WTC11 (cell line): ENCODE results near the gene PNMA8B. TPM values are rescaled to one million over a fixed set of nuclear protein-coding genes. Genes with fewer than 3 reads are reported as not detected.

Experiments used
- ATAC-seq: fragments of 200-7000 bp; cut with Tn5 transposase; 2 replicates; pipeline ENCODE4 v1.10.0; 2021; ENCODE audit warnings: mild to moderate bottlenecking, moderate library complexity
- CTCF ChIA-PET: fragments of 300-600 bp; sonication (Branson Sonifier 250); formaldehyde crosslinking; loops from one replicate; lab custom pipeline; 2021; ENCODE audit warnings: antibody characterized with exemption; lab: Charles Lee
- POLR2A ChIA-PET: fragments of 350-600 bp; sonication (Branson Sonifier 250); formaldehyde crosslinking; loops from one replicate; lab custom pipeline; 2021; ENCODE audit warnings: antibody characterized with exemption; lab: Charles Lee
- DNase-seq: peaks from one replicate; pipeline ENCODE4 v3.0.0; 2021; ENCODE audit warnings: low spot score
- H3K27ac Mint-ChIP-seq: 2 replicates; pipeline ENCODE4 v1.8.0; 2021; ENCODE audit warnings: mixed read lengths
- H3K27me3 Mint-ChIP-seq: 2 replicates; pipeline ENCODE4 v1.8.0; 2021; ENCODE audit warnings: low read depth, mild to moderate bottlenecking, moderate library complexity, mixed read lengths
- H3K36me3 Mint-ChIP-seq: 2 replicates; pipeline ENCODE4 v1.8.0; 2021; ENCODE audit warnings: mixed read lengths
- H3K4me1 Mint-ChIP-seq: 2 replicates; pipeline ENCODE4 v1.8.0; 2022; ENCODE audit warnings: mixed read lengths
- H3K4me3 Mint-ChIP-seq: 2 replicates; pipeline ENCODE4 v1.8.0; 2021; ENCODE audit warnings: mild to moderate bottlenecking, moderate library complexity, mixed read lengths
- H3K9me3 Mint-ChIP-seq: 2 replicates; pipeline ENCODE4 v1.8.0; 2021; ENCODE audit warnings: mixed read lengths
- AR ChIP-seq: fragments of 250-450 bp; sonication (Bioruptor Pico); IDR thresholded peaks from 2 replicates; pipeline ENCODE4 v1.9.0; 2021; ENCODE audit warnings: mild to moderate bottlenecking
- CBFB ChIP-seq: sonication (generic); formaldehyde crosslinking; IDR thresholded peaks from 2 replicates; pipeline ENCODE4 v1.8.1; 2022; ENCODE audit warnings: mild to moderate bottlenecking, low read depth, missing genetic modification reagents
- CREB1 ChIP-seq: sonication (generic); formaldehyde crosslinking; IDR thresholded peaks from 2 replicates; pipeline ENCODE4 v1.8.0; 2023; ENCODE audit warnings: mild to moderate bottlenecking, missing genetic modification reagents
- E2F1 ChIP-seq: sonication (generic); formaldehyde crosslinking; IDR thresholded peaks from 2 replicates; pipeline ENCODE4 v1.8.0; 2022; ENCODE audit warnings: mild to moderate bottlenecking, missing genetic modification reagents
- ELF4 ChIP-seq: sonication (generic); formaldehyde crosslinking; IDR thresholded peaks from 2 replicates; pipeline ENCODE4 v1.8.1; 2022; ENCODE audit warnings: low read depth, mild to moderate bottlenecking, moderate library complexity, missing genetic modification reagents
- ESRRA ChIP-seq: sonication (generic); formaldehyde crosslinking; IDR thresholded peaks from 2 replicates; pipeline ENCODE4 v1.8.1; 2022; ENCODE audit warnings: mild to moderate bottlenecking, missing genetic modification reagents, borderline replicate concordance
- FOXJ3 ChIP-seq: sonication (generic); formaldehyde crosslinking; IDR thresholded peaks from 2 replicates; pipeline ENCODE4 v1.9.0; 2021; ENCODE audit warnings: missing genetic modification reagents, mild to moderate bottlenecking, borderline replicate concordance
- FOXP1 ChIP-seq: sonication (generic); formaldehyde crosslinking; IDR thresholded peaks from 2 replicates; pipeline ENCODE4 v1.8.0; 2022; ENCODE audit warnings: missing genetic modification reagents, mild to moderate bottlenecking, moderate library complexity, borderline replicate concordance
- JUN ChIP-seq: sonication (generic); formaldehyde crosslinking; IDR thresholded peaks from 2 replicates; pipeline ENCODE4 v1.8.0; 2023; ENCODE audit warnings: mild to moderate bottlenecking, missing genetic modification reagents
- NFYB ChIP-seq: sonication (generic); formaldehyde crosslinking; conservative IDR thresholded peaks from 2 replicates; pipeline ENCODE4 v1.8.0; 2022; ENCODE audit warnings: low read depth, missing genetic modification reagents
- NR2C2 ChIP-seq: sonication (generic); formaldehyde crosslinking; IDR thresholded peaks from 2 replicates; pipeline ENCODE4 v1.8.0; 2022; ENCODE audit warnings: mild to moderate bottlenecking, missing genetic modification reagents
- OVOL2 ChIP-seq: fragments of 250-450 bp; sonication (Bioruptor Pico); IDR thresholded peaks from 2 replicates; pipeline ENCODE4 v1.9.0; 2021; ENCODE audit warnings: mild to moderate bottlenecking, borderline replicate concordance
- SMAD4 ChIP-seq: sonication (generic); formaldehyde crosslinking; IDR thresholded peaks from 2 replicates; pipeline ENCODE4 v1.8.0; 2022; ENCODE audit warnings: mild to moderate bottlenecking, missing genetic modification reagents
- TEAD4 ChIP-seq: sonication (generic); formaldehyde crosslinking; IDR thresholded peaks from 2 replicates; pipeline ENCODE4 v1.8.0; 2022; ENCODE audit warnings: mild to moderate bottlenecking, missing genetic modification reagents
- USF1 ChIP-seq: sonication (generic); formaldehyde crosslinking; IDR thresholded peaks from 2 replicates; pipeline ENCODE4 v1.8.0; 2022; ENCODE audit warnings: mild to moderate bottlenecking, missing genetic modification reagents
- ZNF138 ChIP-seq: sonication (generic); formaldehyde crosslinking; conservative IDR thresholded peaks from 2 replicates; pipeline ENCODE4 v1.8.1; 2022; ENCODE audit warnings: mild to moderate bottlenecking, moderate library complexity, missing genetic modification reagents
- ZNF416 ChIP-seq: fragments of 250-450 bp; sonication (Bioruptor Pico); IDR thresholded peaks from 2 replicates; pipeline ENCODE4 v1.9.0; 2021; ENCODE audit warnings: mild to moderate bottlenecking, inconsistent platforms
- ZNF423 ChIP-seq: fragments of 250-450 bp; sonication (Bioruptor Pico); IDR thresholded peaks from 2 replicates; pipeline ENCODE4 v2.1.2; 2022; ENCODE audit warnings: mild to moderate bottlenecking, moderate library complexity
- ZNF532 ChIP-seq: fragments of 250-450 bp; sonication (Bioruptor Pico); IDR thresholded peaks from 2 replicates; pipeline ENCODE4 v1.9.0; 2021; ENCODE audit warnings: mild to moderate bottlenecking, borderline replicate concordance
- ZNF671 ChIP-seq: fragments of 250-450 bp; sonication (Bioruptor Pico); IDR thresholded peaks from 2 replicates; pipeline ENCODE4 v1.8.0; 2021; ENCODE audit warnings: mild to moderate bottlenecking
- total RNA-seq: library from RNA; stranded (reverse); gene quantifications from 3 replicates; pipeline ENCODE4 v1.2.3, GENCODE V29; 2021
- TF ChIP-seq, protein P1 (sequence below): sonication (generic); formaldehyde crosslinking; IDR thresholded peaks from 2 replicates; pipeline ENCODE4 v1.8.0; 2022; ENCODE audit warnings: mild to moderate bottlenecking, missing genetic modification reagents
- TF ChIP-seq, protein P2 (sequence below): sonication (generic); formaldehyde crosslinking; IDR thresholded peaks from 2 replicates; pipeline ENCODE4 v1.8.1; 2023; ENCODE audit warnings: mild to moderate bottlenecking, moderate library complexity, missing genetic modification reagents
- TF ChIP-seq, protein P3 (sequence below): sonication (generic); formaldehyde crosslinking; IDR thresholded peaks from 2 replicates; pipeline ENCODE4 v1.8.1; 2023; ENCODE audit warnings: mild to moderate bottlenecking, missing genetic modification reagents

Gene PNMA8B
- total RNA-seq, 1 experiment from 2014 or later = 2.8 TPM

GRCh38 chr19:46533621-46534081, 38.0 kb upstream of the PNMA8B start:
- ChIA-PET CTCF (interaction anchor here (1.1 kb wide), 1 partner anchor 9 kb away, joined by 4 read pairs; no protein-coding TSS in a partner anchor), POLR2A (interaction anchor here (0.5 kb wide), 1 partner anchor 44 kb away, joined by 3 read pairs; no protein-coding TSS in a partner anchor)
- no peak for DNase-seq
- no peak for ATAC-seq
- H3K4me1 Mint-ChIP-seq = peaks cover 24% of the 10 kb centered on the region
- no peak overlapping the region for H3K27ac Mint-ChIP-seq
- H3K36me3 Mint-ChIP-seq = no peaks in the 10 kb centered on the region
- H3K4me3 Mint-ChIP-seq = no peak overlapping the region
- TF ChIP-seq USF1 = no peak
- TF ChIP-seq, protein P1, sequence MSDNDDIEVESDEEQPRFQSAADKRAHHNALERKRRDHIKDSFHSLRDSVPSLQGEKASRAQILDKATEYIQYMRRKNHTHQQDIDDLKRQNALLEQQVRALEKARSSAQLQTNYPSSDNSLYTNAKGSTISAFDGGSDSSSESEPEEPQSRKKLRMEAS (CRISPR knock-in tag) = no peak
- TF ChIP-seq AR (CRISPR knock-in tag) = no peak
- TF ChIP-seq TEAD4 (CRISPR knock-in tag) = no peak
- TF ChIP-seq FOXP1 (CRISPR knock-in tag) = no peak
- TF ChIP-seq ZNF416 (CRISPR knock-in tag) = no peak
- TF ChIP-seq ZNF138 = no peak
- TF ChIP-seq JUN = no peak
- no peak for TF ChIP-seq OVOL2 (CRISPR knock-in tag)
- no peak for TF ChIP-seq ZNF671 (CRISPR knock-in tag)
- TF ChIP-seq, protein P2, sequence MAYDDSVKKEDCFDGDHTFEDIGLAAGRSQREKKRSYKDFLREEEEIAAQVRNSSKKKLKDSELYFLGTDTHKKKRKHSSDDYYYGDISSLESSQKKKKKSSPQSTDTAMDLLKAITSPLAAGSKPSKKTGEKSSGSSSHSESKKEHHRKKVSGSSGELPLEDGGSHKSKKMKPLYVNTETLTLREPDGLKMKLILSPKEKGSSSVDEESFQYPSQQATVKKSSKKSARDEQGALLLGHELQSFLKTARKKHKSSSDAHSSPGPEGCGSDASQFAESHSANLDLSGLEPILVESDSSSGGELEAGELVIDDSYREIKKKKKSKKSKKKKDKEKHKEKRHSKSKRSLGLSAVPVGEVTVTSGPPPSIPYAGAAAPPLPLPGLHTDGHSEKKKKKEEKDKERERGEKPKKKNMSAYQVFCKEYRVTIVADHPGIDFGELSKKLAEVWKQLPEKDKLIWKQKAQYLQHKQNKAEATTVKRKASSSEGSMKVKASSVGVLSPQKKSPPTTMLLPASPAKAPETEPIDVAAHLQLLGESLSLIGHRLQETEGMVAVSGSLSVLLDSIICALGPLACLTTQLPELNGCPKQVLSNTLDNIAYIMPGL = no peak
- TF ChIP-seq ZNF423 (CRISPR knock-in tag) = no peak
- no peak for TF ChIP-seq NFYB (CRISPR knock-in tag)
- no peak for TF ChIP-seq NR2C2 (CRISPR knock-in tag)
- no peak for TF ChIP-seq CREB1
- TF ChIP-seq, all 79 proteins: peak for 0
- Mint-ChIP-seq H3K27me3 (peaks cover 5% of the 10 kb centered on the region), H3K9me3 (no peaks in the 10 kb centered on the region)

GRCh38 chr19:46533078-46533620, 37.5 kb upstream of the PNMA8B start:
- Mint-ChIP-seq H3K9me3 (no peaks in the 10 kb centered on the region), H3K36me3 (no peaks in the 10 kb centered on the region), H3K27ac (no peak overlapping the region), H3K27me3 (peaks cover 3% of the 10 kb centered on the region; the same call in 1 of the 2 replicates), H3K4me3 (no peak overlapping the region), H3K4me1 (peaks cover 29% of the 10 kb centered on the region)
- ChIA-PET POLR2A (interaction anchor here (0.5 kb wide), 1 partner anchor 43 kb away, joined by 3 read pairs; no protein-coding TSS in a partner anchor), CTCF (interaction anchor here (0.8 to 1.1 kb wide), 2 partner anchors 10 to 120 kb away, joined by 3 to 4 read pairs; partner anchors contain the start of gene CCDC8)
- ATAC-seq = no peak
- peak; percentile 45 for DNase-seq
- TF ChIP-seq, protein P3, sequence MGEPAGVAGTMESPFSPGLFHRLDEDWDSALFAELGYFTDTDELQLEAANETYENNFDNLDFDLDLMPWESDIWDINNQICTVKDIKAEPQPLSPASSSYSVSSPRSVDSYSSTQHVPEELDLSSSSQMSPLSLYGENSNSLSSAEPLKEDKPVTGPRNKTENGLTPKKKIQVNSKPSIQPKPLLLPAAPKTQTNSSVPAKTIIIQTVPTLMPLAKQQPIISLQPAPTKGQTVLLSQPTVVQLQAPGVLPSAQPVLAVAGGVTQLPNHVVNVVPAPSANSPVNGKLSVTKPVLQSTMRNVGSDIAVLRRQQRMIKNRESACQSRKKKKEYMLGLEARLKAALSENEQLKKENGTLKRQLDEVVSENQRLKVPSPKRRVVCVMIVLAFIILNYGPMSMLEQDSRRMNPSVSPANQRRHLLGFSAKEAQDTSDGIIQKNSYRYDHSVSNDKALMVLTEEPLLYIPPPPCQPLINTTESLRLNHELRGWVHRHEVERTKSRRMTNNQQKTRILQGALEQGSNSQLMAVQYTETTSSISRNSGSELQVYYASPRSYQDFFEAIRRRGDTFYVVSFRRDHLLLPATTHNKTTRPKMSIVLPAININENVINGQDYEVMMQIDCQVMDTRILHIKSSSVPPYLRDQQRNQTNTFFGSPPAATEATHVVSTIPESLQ = no peak
- TF ChIP-seq ELF4 (no peak), CBFB (CRISPR knock-in tag) (no peak), FOXJ3 (no peak), ESRRA (no peak), SMAD4 (CRISPR knock-in tag) (no peak), E2F1 (CRISPR knock-in tag) (no peak), ZNF532 (no peak)
